Natural killer cell (primary cell): ENCODE results near the gene ANXA11. TPM values are rescaled to one million over a fixed set of nuclear protein-coding genes. Genes with fewer than 3 reads are reported as not detected.

Source experiments
- ATAC-seq, 3 donors: fragments of 150-1000 bp in 2 of 3; fragments of 200-7000 bp in 1 of 3; cut with Tn5 transposase; 1 replicate in 1 of 3; 2 replicates in 2 of 3; pipeline ENCODE4 v1.10.0; 2021; ENCODE audit warnings: mild to moderate bottlenecking in 2 of 3, moderate library complexity in 2 of 3
- DNase-seq, 2 donors: peaks; one replicate each; pipeline versions ENCODE4 v3.0.0 to v3.0.0-alpha.2; 2013 to 2021; ENCODE audit warnings: mixed read lengths in 1 of 2
- H3K27ac ChIP-seq: one replicate; pipeline ENCODE4 v1.5.1; 2013; ENCODE audit warnings: mild to moderate bottlenecking, low read length
- H3K27me3 ChIP-seq: one replicate; pipeline ENCODE4 v1.6.1; 2013; ENCODE audit warnings: low read length; ENCODE audit not compliant: control insufficient read depth, insufficient read depth
- H3K36me3 ChIP-seq: one replicate; pipeline ENCODE4 v1.6.1; 2013; ENCODE audit warnings: low read length; ENCODE audit not compliant: control insufficient read depth, insufficient read depth
- H3K4me1 ChIP-seq: one replicate; pipeline ENCODE4 v1.6.1; 2013; ENCODE audit warnings: low read length; ENCODE audit not compliant: control insufficient read depth, insufficient read depth
- H3K4me3 ChIP-seq: one replicate; pipeline ENCODE4 v1.5.1; 2013; ENCODE audit warnings: low read length
- H3K9me3 ChIP-seq: one replicate; pipeline ENCODE4 v1.6.1; 2013; ENCODE audit warnings: low read length; ENCODE audit not compliant: control insufficient read depth, insufficient read depth
- H3K27ac Mint-ChIP-seq, 2 donors: one replicate each; pipeline ENCODE4 v1.8.0; 2022; ENCODE audit warnings: mild to moderate bottlenecking in 2 of 2, mixed read lengths in 2 of 2, moderate library complexity in 1 of 2
- H3K27me3 Mint-ChIP-seq, 2 donors: one replicate each; pipeline ENCODE4 v1.8.0; 2022; ENCODE audit warnings: low read depth in 2 of 2, mixed read lengths in 2 of 2
- H3K36me3 Mint-ChIP-seq: one replicate; pipeline ENCODE4 v1.8.0; 2022; ENCODE audit warnings: mixed read lengths
- H3K4me1 Mint-ChIP-seq, 2 donors: one replicate each; pipeline ENCODE4 v1.8.0; 2022; ENCODE audit warnings: mixed read lengths in 2 of 2
- H3K4me3 Mint-ChIP-seq: one replicate; pipeline ENCODE4 v1.8.0; 2022; ENCODE audit warnings: mild to moderate bottlenecking, moderate library complexity, mixed read lengths
- H3K9me3 Mint-ChIP-seq, 2 donors: one replicate each; pipeline ENCODE4 v1.8.0; 2022; ENCODE audit warnings: mixed read lengths in 2 of 2
- CTCF ChIP-seq: fragments of 200-600 bp; IDR thresholded peaks from one replicate; pipeline ENCODE4 v1.8.0; 2022; ENCODE audit warnings: antibody characterized with exemption
- WGBS: methylation state at CpG from one replicate; pipeline ENCODE4 v1.1.7; 2013; ENCODE audit warnings: missing lambda C conversion rate; ENCODE audit not compliant: insufficient coverage; 5-methylcytosine and 5-hydroxymethylcytosine counted together
- intact Hi-C: fragments of 100-400 bp; cut with micrococcal nuclease; formaldehyde crosslinking; loops from one replicate; pipeline ENCODE4 v1.14.2; 2022
- total RNA-seq, 4 donors: library from RNA; stranded (reverse); fragments of 120-200 nt in 1 of 4; gene quantifications; one replicate each; pipeline versions ENCODE4 v1.2.3 to v1.2.4, GENCODE V29; 2013 to 2022

The ANXA11 gene
- total RNA-seq, 3 donors from 2014 or later (not counting 1 experiment from before 2014, with no cell fraction given): 213 to 264 (median 245) TPM

- Histone ChIP-seq H3K4me1 (no peaks in the 10 kb centered on the region), H3K4me3 (no peak within 1 kb of the TSS), H3K9me3 (no peaks in the 10 kb centered on the region), H3K27me3 (peaks cover 4% of the 10 kb centered on the region), H3K27ac (no peak within 1 kb of the TSS), H3K36me3 (no peaks in the 10 kb centered on the region)
- Mint-ChIP-seq H3K36me3 (no peaks in the 10 kb centered on the region), H3K4me1 (no peaks in the 10 kb centered on the region), H3K27ac (no peak within 1 kb of the TSS), H3K9me3 (no peaks in the 10 kb centered on the region), H3K4me3 (no peak within 1 kb of the TSS), H3K27me3 (peaks cover 18 to 39% of the 10 kb centered on the region in 2 donors)
- ATAC-seq (no peak), DNase-seq (no peak)
- 7% methylated on average over 58 of the region's 58 CpGs for WGBS
- no peak for TF ChIP-seq CTCF
- intact Hi-C loops: no loop called here
Observed at GRCh38 chr10:80132299-80133139, 72.8 kb downstream of the ANXA11 start, which contains the start of gene PLAC9. Gene PLAC9, plus strand, starts transcription at chr10:80132730. Its CDS starts 33 bp downstream, at chr10:80132763.

- no peaks in the 10 kb centered on the region for H3K36me3 Mint-ChIP-seq
- ATAC-seq (no peak), DNase-seq (no peak)
- peaks cover 4% of the 10 kb centered on the region for H3K27me3 ChIP-seq
- no peaks in the 10 kb centered on the region for H3K4me1 Mint-ChIP-seq
- TF ChIP-seq CTCF: no peak
- no peaks in the 10 kb centered on the region for H3K4me1 ChIP-seq
- no peaks in the 10 kb centered on the region for H3K36me3 ChIP-seq
- H3K4me3 ChIP-seq: no peak overlapping the region
- WGBS: 89% methylated on average over 6 of the region's 6 CpGs
- H3K27me3 Mint-ChIP-seq: peaks cover 22 to 39% of the 10 kb centered on the region in 2 donors
- H3K9me3 ChIP-seq: no peaks in the 10 kb centered on the region
- no peak overlapping the region for H3K27ac Mint-ChIP-seq
- intact Hi-C loops: no loop called here
- H3K4me3 Mint-ChIP-seq: no peak overlapping the region
- H3K27ac ChIP-seq: no peak overlapping the region
- H3K9me3 Mint-ChIP-seq: no peaks in the 10 kb centered on the region
Observed at GRCh38 chr10:80131499-80131901, 73.8 kb downstream of the ANXA11 start.

GRCh38 chr10:80126876-80127275, 78.5 kb downstream of the ANXA11 start:
- ATAC-seq (no peak), DNase-seq (no peak)
- H3K9me3 ChIP-seq: no peaks in the 10 kb centered on the region
- peaks cover 11 to 24% of the 10 kb centered on the region in 2 donors for H3K27me3 Mint-ChIP-seq
- 89% methylated on average over 4 of the region's 4 CpGs for WGBS
- H3K4me3 Mint-ChIP-seq: no peak overlapping the region
- no peaks in the 10 kb centered on the region for H3K4me1 Mint-ChIP-seq
- intact Hi-C loops: no loop called here
- no peak for TF ChIP-seq CTCF
- H3K36me3 ChIP-seq: no peaks in the 10 kb centered on the region
- no peaks in the 10 kb centered on the region for H3K27me3 ChIP-seq
- no peak overlapping the region for H3K27ac ChIP-seq
- no peak overlapping the region for H3K4me3 ChIP-seq
- no peaks in the 10 kb centered on the region for H3K36me3 Mint-ChIP-seq
- no peaks in the 10 kb centered on the region for H3K4me1 ChIP-seq
- H3K27ac Mint-ChIP-seq: no peak overlapping the region
- H3K9me3 Mint-ChIP-seq: no peaks in the 10 kb centered on the region
